SJCRH30 (cell line): ENCODE measurements around the gene GRID1. TPM values are rescaled to one million over a fixed set of nuclear protein-coding genes. Genes with fewer than 3 reads are reported as not detected.

Experiments used
- DNase-seq, 2 experiments: peaks; one replicate each; pipeline ENCODE4 v3.0.0-alpha.2; 2015 to 2020
- H3K27ac ChIP-seq: fragments of 250-450 bp; sonication (Bioruptor Pico); 2 replicates; pipeline ENCODE4 v1.5.1; 2020; ENCODE audit warnings: mild to moderate bottlenecking, moderate library complexity
- H3K27me3 ChIP-seq: fragments of 250-450 bp; sonication (Bioruptor Pico); 2 replicates; pipeline ENCODE4 v1.5.1; 2020; ENCODE audit warnings: mild to moderate bottlenecking, moderate library complexity
- H3K36me3 ChIP-seq: fragments of 250-450 bp; sonication (Bioruptor Pico); 2 replicates; pipeline ENCODE4 v1.5.1; 2020; ENCODE audit warnings: mild to moderate bottlenecking, moderate library complexity
- H3K4me1 ChIP-seq: fragments of 250-450 bp; sonication (Bioruptor Pico); 2 replicates; pipeline ENCODE4 v1.5.1; 2020; ENCODE audit warnings: mild to moderate bottlenecking, moderate library complexity
- H3K4me3 ChIP-seq: fragments of 250-450 bp; sonication (Bioruptor Pico); 2 replicates; pipeline ENCODE4 v1.5.1; 2020; ENCODE audit warnings: mild to moderate bottlenecking, moderate library complexity
- H3K9me3 ChIP-seq: fragments of 250-450 bp; sonication (Bioruptor Pico); replicated peaks from 2 replicates; pipeline ENCODE4 v1.5.1; 2020; ENCODE audit warnings: mild to moderate bottlenecking, moderate library complexity
- total RNA-seq: library from RNA; depleted of rRNA; stranded (reverse); fragments of >200 nt; shearing (Covaris generic); gene quantifications from 2 replicates; pipeline ENCODE4 v1.2.3, GENCODE V29; 2014

GRID1 gene
- total RNA-seq, 1 experiment from 2014 or later, result not detected

GRCh38 chr10:86367152-86367951 is 757 bp upstream of the GRID1 start:
- Histone ChIP-seq H3K27ac (no peak overlapping the region), H3K4me3 (no peak overlapping the region), H3K27me3 (no peaks in the 10 kb centered on the region), H3K9me3 (no peaks in the 10 kb centered on the region), H3K4me1 (no peaks in the 10 kb centered on the region), H3K36me3 (no peaks in the 10 kb centered on the region)
- DNase-seq, result no peak

GRCh38 chr10:86366902-86367151 is 232 bp upstream of the GRID1 start:
- Histone ChIP-seq H3K4me1 (no peaks in the 10 kb centered on the region), H3K4me3 (no peak overlapping the region), H3K27ac (no peak overlapping the region), H3K27me3 (no peaks in the 10 kb centered on the region), H3K36me3 (no peaks in the 10 kb centered on the region), H3K9me3 (no peaks in the 10 kb centered on the region)
- no peak for DNase-seq

GRCh38 chr10:86365346-86366032 is 1.1 kb downstream of the GRID1 start:
- no peaks in the 10 kb centered on the region for H3K9me3 ChIP-seq
- H3K27ac ChIP-seq, result no peak overlapping the region
- H3K36me3 ChIP-seq, result no peaks in the 10 kb centered on the region
- no peak for DNase-seq
- no peak overlapping the region for H3K4me3 ChIP-seq
- H3K27me3 ChIP-seq, result no peaks in the 10 kb centered on the region
- no peaks in the 10 kb centered on the region for H3K4me1 ChIP-seq

- H3K9me3 ChIP-seq, result no peaks in the 10 kb centered on the region
- no peak overlapping the region for H3K4me3 ChIP-seq
- DNase-seq, result no peak
- H3K4me1 ChIP-seq, result no peaks in the 10 kb centered on the region
- H3K27ac ChIP-seq, result no peak overlapping the region
- H3K36me3 ChIP-seq, result no peaks in the 10 kb centered on the region
- H3K27me3 ChIP-seq, result no peaks in the 10 kb centered on the region
Measured at GRCh38 chr10:86364491-86365345, 1.9 kb downstream of the GRID1 start.

GRCh38 chr10:86363833-86364490 is 2.6 kb downstream of the GRID1 start:
- H3K27me3 ChIP-seq, result no peaks in the 10 kb centered on the region
- H3K9me3 ChIP-seq, result no peaks in the 10 kb centered on the region

GRCh38 chr10:86363184-86363832 is 3.3 kb downstream of the GRID1 start:
- no peaks in the 10 kb centered on the region for H3K36me3 ChIP-seq
- no peak overlapping the region for H3K4me3 ChIP-seq
- no peak overlapping the region for H3K27ac ChIP-seq
- no peaks in the 10 kb centered on the region for H3K9me3 ChIP-seq
- H3K4me1 ChIP-seq, result no peaks in the 10 kb centered on the region
- no peak for DNase-seq
- no peaks in the 10 kb centered on the region for H3K27me3 ChIP-seq

More at GRCh38 chr10:86363833-86364490, 2.6 kb downstream of the GRID1 start:
- no peak overlapping the region for H3K27ac ChIP-seq
- H3K36me3 ChIP-seq, result no peaks in the 10 kb centered on the region
- no peaks in the 10 kb centered on the region for H3K4me1 ChIP-seq
- H3K4me3 ChIP-seq, result no peak overlapping the region
- no peak for DNase-seq

- Histone ChIP-seq H3K36me3 (no peaks in the 10 kb centered on the region), H3K27me3 (no peaks in the 10 kb centered on the region), H3K4me1 (no peaks in the 10 kb centered on the region), H3K9me3 (no peaks in the 10 kb centered on the region), H3K4me3 (no peak overlapping the region), H3K27ac (no peak overlapping the region)
- DNase-seq, result no peak
Measured at GRCh38 chr10:86362586-86363183, 3.9 kb downstream of the GRID1 start.

GRCh38 chr10:86362129-86362527 is 4.5 kb downstream of the GRID1 start:
- Histone ChIP-seq H3K27me3 (no peaks in the 10 kb centered on the region), H3K4me1 (no peaks in the 10 kb centered on the region), H3K27ac (no peak overlapping the region), H3K9me3 (no peaks in the 10 kb centered on the region), H3K4me3 (no peak overlapping the region), H3K36me3 (no peaks in the 10 kb centered on the region)
- no peak for DNase-seq

- H3K27me3 ChIP-seq, result no peaks in the 10 kb centered on the region
- H3K4me1 ChIP-seq, result no peaks in the 10 kb centered on the region
- H3K4me3 ChIP-seq, result no peak overlapping the region
- no peaks in the 10 kb centered on the region for H3K36me3 ChIP-seq
- no peak for DNase-seq
- H3K27ac ChIP-seq, result no peak overlapping the region
- no peaks in the 10 kb centered on the region for H3K9me3 ChIP-seq
Measured at GRCh38 chr10:86361156-86362128, 5.2 kb downstream of the GRID1 start.

- Histone ChIP-seq H3K9me3 (no peaks in the 10 kb centered on the region), H3K36me3 (no peaks in the 10 kb centered on the region), H3K4me1 (no peaks in the 10 kb centered on the region), H3K4me3 (no peak overlapping the region), H3K27me3 (no peaks in the 10 kb centered on the region), H3K27ac (no peak overlapping the region)
- no peak for DNase-seq
Measured at GRCh38 chr10:86360657-86361056, 5.9 kb downstream of the GRID1 start.

- no peak overlapping the region for H3K4me3 ChIP-seq
- no peak overlapping the region for H3K27ac ChIP-seq
- no peaks in the 10 kb centered on the region for H3K36me3 ChIP-seq
- no peaks in the 10 kb centered on the region for H3K9me3 ChIP-seq
- no peak for DNase-seq
- no peaks in the 10 kb centered on the region for H3K4me1 ChIP-seq
- no peaks in the 10 kb centered on the region for H3K27me3 ChIP-seq
Measured at GRCh38 chr10:86359954-86360353, 6.6 kb downstream of the GRID1 start.

GRCh38 chr10:86359111-86359510 is 7.5 kb downstream of the GRID1 start:
- H3K9me3 ChIP-seq, result no peaks in the 10 kb centered on the region
- H3K27me3 ChIP-seq, result no peaks in the 10 kb centered on the region
- no peak for DNase-seq
- H3K27ac ChIP-seq, result no peak overlapping the region
- H3K36me3 ChIP-seq, result no peaks in the 10 kb centered on the region
- H3K4me3 ChIP-seq, result no peak overlapping the region
- H3K4me1 ChIP-seq, result no peaks in the 10 kb centered on the region

- DNase-seq, result no peak
- Histone ChIP-seq H3K4me3 (no peak overlapping the region), H3K4me1 (no peaks in the 10 kb centered on the region), H3K36me3 (no peaks in the 10 kb centered on the region), H3K27me3 (no peaks in the 10 kb centered on the region), H3K27ac (no peak overlapping the region), H3K9me3 (no peaks in the 10 kb centered on the region)
Measured at GRCh38 chr10:86357676-86358075, 8.9 kb downstream of the GRID1 start.
